Effector memory CD4-positive, alpha-beta T cell (primary cell): Measurements from ENCODE around the gene CNTN4.

ENCODE experiments used
- DNase-seq, 3 donors: peaks; one replicate each; pipeline ENCODE4 v3.0.0-alpha.2; 2020
- H3K27ac ChIP-seq: 2 replicates; pipeline ENCODE4 v1.7.0; 2013; ENCODE audit warnings: mild to moderate bottlenecking, low read length, moderate library complexity; ENCODE audit not compliant: insufficient read depth, poor library complexity, severe bottlenecking
- H3K27me3 ChIP-seq: replicated peaks from 2 replicates; pipeline ENCODE4 v1.7.0; 2013; ENCODE audit warnings: mild to moderate bottlenecking, low read length; ENCODE audit not compliant: insufficient read depth, control insufficient read depth, poor library complexity, severe bottlenecking
- H3K36me3 ChIP-seq: 2 replicates; pipeline ENCODE4 v1.7.0; 2013; ENCODE audit warnings: mild to moderate bottlenecking, low read length, moderate library complexity; ENCODE audit not compliant: control insufficient read depth, insufficient read depth
- H3K4me1 ChIP-seq: 2 replicates; pipeline ENCODE4 v1.7.0; 2013; ENCODE audit warnings: low read length, mild to moderate bottlenecking; ENCODE audit not compliant: control insufficient read depth, insufficient read depth, poor library complexity, severe bottlenecking
- H3K4me3 ChIP-seq: 2 replicates; pipeline ENCODE4 v1.7.0; 2013; ENCODE audit warnings: low read length, low read depth, mild to moderate bottlenecking; ENCODE audit not compliant: insufficient read depth, poor library complexity, severe bottlenecking
- H3K9me3 ChIP-seq: 2 replicates; pipeline ENCODE4 v1.7.0; 2013; ENCODE audit warnings: mild to moderate bottlenecking, low read length, moderate library complexity; ENCODE audit not compliant: control insufficient read depth

The CNTN4 gene

GRCh38 chr3:2247831-2248230, 149.2 kb downstream of the CNTN4 start:
- no peaks in the 10 kb centered on the region for H3K36me3 ChIP-seq

GRCh38 chr3:2250783-2251182, 152.1 kb downstream of the CNTN4 start:
- Histone ChIP-seq H3K27ac (no peak overlapping the region), H3K4me1 (no peaks in the 10 kb centered on the region), H3K27me3 (no peaks in the 10 kb centered on the region), H3K9me3 (no peaks in the 10 kb centered on the region), H3K4me3 (no peak overlapping the region), H3K36me3 (no peaks in the 10 kb centered on the region)
- no peak for DNase-seq

More at GRCh38 chr3:2247831-2248230, 149.2 kb downstream of the CNTN4 start:
- H3K27me3 ChIP-seq = no peaks in the 10 kb centered on the region
- no peaks in the 10 kb centered on the region for H3K4me1 ChIP-seq
- no peak overlapping the region for H3K27ac ChIP-seq
- no peak overlapping the region for H3K4me3 ChIP-seq
- H3K9me3 ChIP-seq = no peaks in the 10 kb centered on the region
- DNase-seq = no peak

GRCh38 chr3:2261747-2262146, 163.1 kb downstream of the CNTN4 start:
- no peak overlapping the region for H3K4me3 ChIP-seq
- H3K4me1 ChIP-seq = no peaks in the 10 kb centered on the region
- no peak for DNase-seq
- no peak overlapping the region for H3K27ac ChIP-seq
- no peaks in the 10 kb centered on the region for H3K9me3 ChIP-seq
- H3K27me3 ChIP-seq = no peaks in the 10 kb centered on the region
- H3K36me3 ChIP-seq = no peaks in the 10 kb centered on the region

DNA sequence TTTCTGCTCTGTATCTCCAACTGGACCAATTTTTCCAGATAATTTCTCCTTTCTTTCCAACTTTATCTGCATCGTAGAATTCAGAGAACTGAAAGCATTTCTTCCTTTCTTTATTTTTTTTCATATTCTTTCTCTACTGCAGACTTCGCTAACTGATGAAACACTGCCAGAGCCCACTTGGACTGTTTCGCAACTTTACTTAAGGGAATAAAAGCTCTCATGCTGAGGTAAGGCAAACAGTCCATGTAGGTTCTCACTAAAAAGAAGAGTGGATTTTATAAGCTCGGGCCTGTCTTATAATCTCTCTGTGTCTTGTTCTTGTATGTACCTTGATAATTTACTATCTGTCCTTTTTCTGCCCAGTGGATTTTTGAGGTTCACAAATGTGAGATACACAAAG, 163.5 kb downstream of the CNTN4 start:
- H3K9me3 ChIP-seq = no peaks in the 10 kb centered on the region
- H3K4me1 ChIP-seq = no peaks in the 10 kb centered on the region
- no peak overlapping the region for H3K4me3 ChIP-seq
- no peak overlapping the region for H3K27ac ChIP-seq
- no peak for DNase-seq
- H3K27me3 ChIP-seq = no peaks in the 10 kb centered on the region
- no peaks in the 10 kb centered on the region for H3K36me3 ChIP-seq

GRCh38 chr3:2266606-2267005, 167.9 kb downstream of the CNTN4 start:
- Histone ChIP-seq H3K9me3 (no peaks in the 10 kb centered on the region), H3K36me3 (no peaks in the 10 kb centered on the region), H3K4me1 (no peaks in the 10 kb centered on the region), H3K27ac (no peak overlapping the region), H3K27me3 (no peaks in the 10 kb centered on the region), H3K4me3 (no peak overlapping the region)
- no peak for DNase-seq

GRCh38 chr3:2268779-2269178, 170.1 kb downstream of the CNTN4 start:
- no peak for DNase-seq
- H3K36me3 ChIP-seq = no peaks in the 10 kb centered on the region
- H3K27me3 ChIP-seq = no peaks in the 10 kb centered on the region
- no peaks in the 10 kb centered on the region for H3K4me1 ChIP-seq
- H3K27ac ChIP-seq = no peak overlapping the region
- H3K4me3 ChIP-seq = no peak overlapping the region
- no peaks in the 10 kb centered on the region for H3K9me3 ChIP-seq

DNA sequence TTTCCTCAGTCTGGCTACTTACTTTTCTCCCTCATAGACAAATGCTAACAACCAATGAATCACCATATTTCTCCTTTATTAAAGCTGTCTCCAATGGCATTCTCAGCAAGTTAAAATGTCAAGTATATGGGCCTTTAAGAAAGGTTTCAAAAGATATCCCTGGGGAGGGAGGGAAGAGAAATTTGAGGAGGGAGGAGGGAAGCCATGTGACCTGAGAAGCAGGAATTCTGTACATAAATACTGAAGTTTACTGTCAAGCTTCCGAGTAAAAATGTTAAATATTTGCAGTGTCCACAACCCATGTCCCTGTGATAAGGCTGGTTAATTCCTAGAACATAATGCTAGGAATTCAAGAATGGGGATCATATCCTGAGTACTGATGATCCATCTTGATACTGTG, 175.9 kb downstream of the CNTN4 start:
- no peak overlapping the region for H3K27ac ChIP-seq

DNA sequence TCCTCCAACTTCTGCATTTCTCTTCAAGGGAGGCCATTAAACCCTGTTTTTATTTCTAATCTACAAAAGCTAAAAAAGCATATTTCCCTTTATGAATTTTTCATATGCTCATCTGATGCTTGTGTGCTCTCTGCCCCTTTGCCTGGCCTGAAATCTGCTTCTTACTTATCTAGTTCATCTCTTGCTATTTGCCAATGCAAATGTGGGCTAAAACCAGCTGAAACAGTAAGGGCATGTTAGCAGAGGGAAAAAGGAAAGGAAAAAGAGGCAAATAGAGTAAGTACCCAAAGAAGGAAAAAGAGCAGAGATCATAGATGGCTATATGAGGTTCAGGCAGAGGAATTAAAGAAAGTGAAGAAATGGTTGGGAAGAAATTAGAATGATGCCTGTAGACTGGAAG, 185.2 kb downstream of the CNTN4 start:
- H3K27me3 ChIP-seq = no peaks in the 10 kb centered on the region
- no peaks in the 10 kb centered on the region for H3K9me3 ChIP-seq
- H3K4me3 ChIP-seq = no peak overlapping the region
- H3K27ac ChIP-seq = no peak overlapping the region
- no peak for DNase-seq
- H3K36me3 ChIP-seq = no peaks in the 10 kb centered on the region
- H3K4me1 ChIP-seq = no peaks in the 10 kb centered on the region

More for the DNA sequence above, 175.9 kb downstream of the CNTN4 start:
- no peak for DNase-seq
- no peaks in the 10 kb centered on the region for H3K27me3 ChIP-seq
- no peaks in the 10 kb centered on the region for H3K4me1 ChIP-seq
- no peaks in the 10 kb centered on the region for H3K9me3 ChIP-seq
- no peaks in the 10 kb centered on the region for H3K36me3 ChIP-seq
- no peak overlapping the region for H3K4me3 ChIP-seq

- Histone ChIP-seq H3K27me3 (no peaks in the 10 kb centered on the region), H3K4me1 (no peaks in the 10 kb centered on the region), H3K9me3 (no peaks in the 10 kb centered on the region), H3K4me3 (no peak overlapping the region), H3K27ac (no peak overlapping the region), H3K36me3 (no peaks in the 10 kb centered on the region)
- DNase-seq = no peak
Observed at GRCh38 chr3:2300938-2301337, 202.3 kb downstream of the CNTN4 start.

DNA sequence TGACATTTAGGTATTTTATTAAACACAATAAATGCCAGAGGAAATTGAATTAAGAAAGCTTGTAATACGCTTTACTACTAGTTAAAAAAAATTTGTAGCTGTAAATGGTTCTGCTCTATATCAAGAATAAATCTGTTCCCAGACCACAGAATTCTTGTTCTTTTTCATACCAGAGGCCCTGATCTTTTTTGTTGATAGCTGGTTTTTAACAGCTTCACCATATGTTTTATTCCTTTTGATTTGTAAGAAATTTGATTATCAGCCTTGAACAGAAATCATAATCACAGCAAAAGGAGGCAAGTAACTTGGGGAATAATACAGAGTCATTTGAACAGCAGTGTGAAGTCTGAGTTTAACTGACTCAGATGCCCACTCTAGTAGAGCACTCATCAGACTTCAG, 202.7 kb downstream of the CNTN4 start:
- H3K27me3 ChIP-seq = no peaks in the 10 kb centered on the region
- no peaks in the 10 kb centered on the region for H3K36me3 ChIP-seq
- H3K4me1 ChIP-seq = no peaks in the 10 kb centered on the region
- H3K4me3 ChIP-seq = no peak overlapping the region
- no peak overlapping the region for H3K27ac ChIP-seq
- H3K9me3 ChIP-seq = no peaks in the 10 kb centered on the region
- DNase-seq = no peak

GRCh38 chr3:2303566-2303965, 204.9 kb downstream of the CNTN4 start:
- no peak for DNase-seq
- no peaks in the 10 kb centered on the region for H3K9me3 ChIP-seq
- no peaks in the 10 kb centered on the region for H3K27me3 ChIP-seq
- H3K27ac ChIP-seq = no peak overlapping the region
- H3K36me3 ChIP-seq = no peaks in the 10 kb centered on the region
- no peaks in the 10 kb centered on the region for H3K4me1 ChIP-seq
- H3K4me3 ChIP-seq = no peak overlapping the region
